GM06990 (cell line): ENCODE data around the gene PTPN14.

Experiments
- DNase-seq: peaks from one replicate; pipeline ENCODE4 v3.0.0-alpha.2; 2011; ENCODE audit not compliant: insufficient read length; ENCODE audit errors: extremely low read depth
- H3K27me3 ChIP-seq: replicated peaks from 2 replicates; pipeline ENCODE4 v1.6.0; 2011; ENCODE audit warnings: low read length; ENCODE audit not compliant: control insufficient read depth, insufficient read depth
- H3K36me3 ChIP-seq: 2 replicates; pipeline ENCODE4 v1.5.1; 2011; ENCODE audit warnings: low read length; ENCODE audit not compliant: control insufficient read depth, insufficient read depth
- H3K4me3 ChIP-seq: replicated peaks from 2 replicates; pipeline ENCODE4 v1.5.1; 2011; ENCODE audit warnings: low read depth, mild to moderate bottlenecking, control low read depth, low read length
- TF ChIP-seq, protein P1 (sequence below): IDR thresholded peaks from 2 replicates; pipeline ENCODE4 v1.5.1; 2011; ENCODE audit warnings: low read length, control low read depth, mild to moderate bottlenecking, inconsistent platforms; ENCODE audit not compliant: insufficient read depth, poor library complexity, severe bottlenecking

The PTPN14 gene

DNA sequence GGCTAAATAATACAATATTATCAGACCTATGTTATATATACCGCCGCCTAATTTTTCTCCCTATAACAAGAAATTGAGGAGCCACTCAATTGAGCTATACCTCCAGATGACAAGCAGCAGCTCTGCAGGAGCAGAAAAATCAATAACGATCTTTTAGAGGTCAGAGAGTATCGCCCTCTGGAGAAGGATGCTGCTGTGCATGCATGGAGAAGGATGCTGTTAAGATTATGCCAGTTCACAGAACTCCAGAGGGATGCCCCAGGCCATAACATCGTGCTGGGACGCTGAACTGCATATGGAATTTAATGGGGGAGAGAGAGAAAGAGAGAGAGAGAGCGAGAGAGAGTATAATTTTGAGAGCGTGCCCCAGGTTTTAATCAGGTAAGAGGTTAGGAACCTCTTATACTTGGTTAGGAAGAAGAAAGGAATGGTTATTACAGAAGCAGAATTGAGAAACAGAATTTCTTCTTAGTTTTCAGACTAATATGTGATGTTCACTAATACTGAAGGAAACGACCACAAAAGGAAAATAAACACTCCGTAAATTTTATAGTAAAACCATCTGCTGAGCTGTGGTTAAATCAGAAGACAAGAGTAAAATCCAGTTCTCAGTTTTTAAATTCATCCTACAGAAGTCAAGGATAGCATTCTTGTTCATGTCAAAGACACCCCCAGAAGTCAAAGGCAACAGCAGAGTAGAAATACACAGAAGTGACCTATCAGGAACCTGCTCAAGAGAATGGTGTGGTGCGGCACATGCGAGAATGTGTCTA lies 159.3 kb downstream of the PTPN14 start:
- Histone ChIP-seq H3K36me3 (no peaks in the 10 kb centered on the region), H3K27me3 (no peaks in the 10 kb centered on the region), H3K4me3 (no peak overlapping the region)
- DNase-seq, result no peak
- TF ChIP-seq, protein P1, sequence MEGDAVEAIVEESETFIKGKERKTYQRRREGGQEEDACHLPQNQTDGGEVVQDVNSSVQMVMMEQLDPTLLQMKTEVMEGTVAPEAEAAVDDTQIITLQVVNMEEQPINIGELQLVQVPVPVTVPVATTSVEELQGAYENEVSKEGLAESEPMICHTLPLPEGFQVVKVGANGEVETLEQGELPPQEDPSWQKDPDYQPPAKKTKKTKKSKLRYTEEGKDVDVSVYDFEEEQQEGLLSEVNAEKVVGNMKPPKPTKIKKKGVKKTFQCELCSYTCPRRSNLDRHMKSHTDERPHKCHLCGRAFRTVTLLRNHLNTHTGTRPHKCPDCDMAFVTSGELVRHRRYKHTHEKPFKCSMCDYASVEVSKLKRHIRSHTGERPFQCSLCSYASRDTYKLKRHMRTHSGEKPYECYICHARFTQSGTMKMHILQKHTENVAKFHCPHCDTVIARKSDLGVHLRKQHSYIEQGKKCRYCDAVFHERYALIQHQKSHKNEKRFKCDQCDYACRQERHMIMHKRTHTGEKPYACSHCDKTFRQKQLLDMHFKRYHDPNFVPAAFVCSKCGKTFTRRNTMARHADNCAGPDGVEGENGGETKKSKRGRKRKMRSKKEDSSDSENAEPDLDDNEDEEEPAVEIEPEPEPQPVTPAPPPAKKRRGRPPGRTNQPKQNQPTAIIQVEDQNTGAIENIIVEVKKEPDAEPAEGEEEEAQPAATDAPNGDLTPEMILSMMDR, result no peak

DNA sequence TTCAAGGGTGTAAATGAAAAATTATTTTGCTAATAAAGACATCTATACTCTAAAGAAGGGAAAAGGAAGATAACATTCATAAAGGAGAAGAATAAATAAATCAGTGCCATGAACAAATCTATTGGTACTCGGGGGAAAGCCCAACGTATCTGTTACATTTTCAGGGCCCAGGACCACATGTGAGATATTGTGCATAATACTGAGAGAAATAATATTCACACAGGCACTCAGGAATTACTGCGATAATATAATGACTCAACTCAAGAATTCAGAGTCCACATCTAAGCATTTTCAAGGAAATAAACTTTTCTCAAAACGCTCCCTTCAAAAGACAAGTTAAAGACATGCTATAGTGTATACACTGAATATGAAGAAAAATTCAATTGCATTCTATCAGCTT lies 161.7 kb downstream of the PTPN14 start:
- H3K27me3 ChIP-seq, result no peaks in the 10 kb centered on the region
- no peak for DNase-seq
- no peak overlapping the region for H3K4me3 ChIP-seq
- TF ChIP-seq, protein P1, result no peak
- H3K36me3 ChIP-seq, result no peaks in the 10 kb centered on the region

DNA sequence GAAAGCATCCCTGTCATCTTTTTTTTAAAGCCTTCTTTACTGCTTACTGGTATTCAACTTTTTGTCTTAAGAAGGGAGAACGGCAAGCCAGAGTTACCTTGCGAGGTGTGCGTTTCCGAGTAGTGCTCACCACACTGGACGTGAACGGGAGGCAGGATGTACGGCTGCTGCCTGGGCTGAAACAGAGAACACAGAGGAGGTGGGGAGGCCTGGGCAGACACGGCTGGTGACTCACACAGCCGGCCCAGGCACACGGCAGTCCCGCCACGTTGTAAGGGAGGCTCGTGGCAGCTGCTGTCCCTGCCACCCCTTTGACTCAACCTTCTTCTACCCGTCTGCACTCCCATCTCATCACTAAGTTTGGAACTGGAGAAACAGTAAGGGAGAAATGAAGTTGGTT lies 164.7 kb downstream of the PTPN14 start:
- no peak for DNase-seq
- Histone ChIP-seq H3K36me3 (no peaks in the 10 kb centered on the region), H3K27me3 (no peaks in the 10 kb centered on the region), H3K4me3 (no peak overlapping the region)
- TF ChIP-seq, protein P1, result no peak

DNA sequence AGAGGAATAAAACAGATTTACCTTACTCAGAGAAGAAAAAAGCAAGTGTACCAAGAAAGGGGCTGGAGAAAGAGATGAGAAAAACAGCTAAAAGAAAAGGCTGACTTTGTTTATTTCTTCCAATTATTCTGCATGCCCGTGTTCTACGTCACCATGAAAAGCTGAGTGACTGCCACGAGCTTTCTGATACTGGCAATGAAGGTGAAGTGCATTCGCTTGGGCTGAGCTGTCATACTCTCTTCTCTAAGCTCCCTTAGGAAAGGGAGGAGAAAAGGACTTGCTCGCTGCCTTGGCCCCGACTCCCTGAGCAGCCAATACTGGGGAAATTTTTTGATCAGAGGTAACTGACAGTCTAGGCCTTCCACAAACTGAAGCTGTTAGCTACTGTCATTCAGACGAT lies 165.1 kb downstream of the PTPN14 start:
- TF ChIP-seq, protein P1, result no peak
- no peak for DNase-seq
- H3K36me3 ChIP-seq, result no peaks in the 10 kb centered on the region
- H3K27me3 ChIP-seq, result no peaks in the 10 kb centered on the region
- no peak overlapping the region for H3K4me3 ChIP-seq

DNA sequence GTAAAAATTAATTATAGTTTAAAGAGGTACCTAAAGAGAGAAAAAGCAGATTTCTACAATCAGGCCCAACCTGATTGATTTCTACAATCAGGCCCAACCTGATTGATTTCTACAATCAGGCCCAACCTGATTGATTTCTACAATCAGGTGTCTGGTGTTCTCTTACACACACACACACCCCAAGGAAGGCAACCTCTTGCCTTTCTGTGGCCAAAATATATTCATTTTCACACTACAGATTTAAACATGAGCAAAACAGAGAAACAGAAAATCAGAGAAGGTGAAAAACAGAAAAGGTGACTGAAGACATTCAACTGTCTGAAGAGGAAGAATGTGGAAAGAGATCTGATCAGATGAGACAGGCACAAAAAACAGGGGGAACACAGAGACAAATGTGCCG lies 166.0 kb downstream of the PTPN14 start:
- TF ChIP-seq, protein P1, result no peak
- H3K36me3 ChIP-seq, result no peaks in the 10 kb centered on the region
- DNase-seq, result no peak
- no peak overlapping the region for H3K4me3 ChIP-seq
- H3K27me3 ChIP-seq, result no peaks in the 10 kb centered on the region
